Common myeloid progenitor, CD34-positive (primary cell): Measurements from ENCODE around the gene STYXL1.
"Not testable (repeated sequence)": the region's sequence is repeated elsewhere in the genome, so short reads cannot be mapped to it uniquely, and the experiment has no call there.

Experiments used
- CTCF ChIA-PET: fragments of 350-600 bp; sonication (Branson Sonifier 250); formaldehyde crosslinking; loops from one replicate; lab custom pipeline; 2021; ENCODE audit warnings: antibody characterized with exemption; lab: Charles Lee
- POLR2A ChIA-PET: fragments of 350-600 bp; sonication (Branson Sonifier 250); formaldehyde crosslinking; loops from one replicate; lab custom pipeline; 2021; ENCODE audit warnings: antibody characterized with exemption; lab: Charles Lee
- DNase-seq, 3 donors: peaks; one replicate each; pipeline versions ENCODE4 v3.0.0 to v3.0.0-alpha.2; 2013
- H3K27ac ChIP-seq, 2 experiments: 1 replicate in 1 of 2; 2 replicates in 1 of 2; pipeline ENCODE4 v1.7.0; 2013; ENCODE audit warnings: inconsistent platforms in 2 of 2, low read length in 2 of 2, mild to moderate bottlenecking in 2 of 2, low read depth in 1 of 2, moderate library complexity in 1 of 2; ENCODE audit not compliant: severe bottlenecking in 2 of 2, insufficient read depth in 1 of 2, poor library complexity in 1 of 2
- H3K27me3 ChIP-seq, 5 experiments: replicated peaks in 2 of 5; 1 replicate in 3 of 5; 2 replicates in 2 of 5; pipeline versions ENCODE4 v1.6.1 to v1.7.0; 2013; ENCODE audit warnings: low read length in 4 of 5, mild to moderate bottlenecking in 2 of 5, moderate library complexity in 2 of 5, inconsistent platforms in 1 of 5; ENCODE audit not compliant: insufficient read depth in 5 of 5, control insufficient read depth in 4 of 5
- H3K36me3 ChIP-seq, 4 experiments: 1 replicate in 2 of 4; 2 replicates in 2 of 4; pipeline versions ENCODE4 v1.6.1 to v1.7.0; 2013; ENCODE audit warnings: low read length in 3 of 4, control low read depth in 1 of 4, mild to moderate bottlenecking in 1 of 4; ENCODE audit not compliant: control insufficient read depth in 4 of 4, insufficient read depth in 4 of 4
- H3K4me1 ChIP-seq, 4 experiments: 1 replicate in 3 of 4; 2 replicates in 1 of 4; pipeline versions ENCODE4 v1.6.1 to v1.7.1; 2013; ENCODE audit warnings: low read length in 3 of 4, mild to moderate bottlenecking in 3 of 4, control low read depth in 1 of 4, inconsistent platforms in 1 of 4, moderate library complexity in 1 of 4; ENCODE audit not compliant: control insufficient read depth in 4 of 4, insufficient read depth in 4 of 4; ENCODE audit errors: control extremely low read depth in 1 of 4
- H3K4me3 ChIP-seq, 7 experiments: 1 replicate in 4 of 7; 2 replicates in 3 of 7; pipeline versions ENCODE4 v1.5.1 to v1.7.0; 2013; ENCODE audit warnings: mild to moderate bottlenecking in 7 of 7, low read length in 6 of 7, moderate library complexity in 6 of 7, inconsistent platforms in 2 of 7, low read depth in 2 of 7, control low read depth in 1 of 7; ENCODE audit not compliant: insufficient read depth in 4 of 7, control insufficient read depth in 1 of 7; ENCODE audit errors: extremely low read depth in 1 of 7
- H3K9me3 ChIP-seq, 5 experiments: 1 replicate in 4 of 5; 2 replicates in 1 of 5; pipeline versions ENCODE4 v1.6.1 to v1.7.1; 2013; ENCODE audit warnings: low read length in 4 of 5, mild to moderate bottlenecking in 2 of 5, inconsistent platforms in 1 of 5, low read depth in 1 of 5, moderate library complexity in 1 of 5; ENCODE audit not compliant: control insufficient read depth in 4 of 5, insufficient read depth in 2 of 5; ENCODE audit errors: control extremely low read depth in 1 of 5
- WGBS: methylation state at CpG from one replicate; pipeline ENCODE4 v1.1.5; 2013; ENCODE audit not compliant: insufficient coverage; 5-methylcytosine and 5-hydroxymethylcytosine counted together

The STYXL1 gene

GRCh38 chr7:76022026-76022780 lies 25.6 kb downstream of the STYXL1 start:
- ChIA-PET CTCF (interaction anchor here (1.1 to 7.0 kb wide), 8 partner anchors 11 to 157 kb away, joined by 3 to 78 read pairs (median 14); partner anchors contain the start of gene POR), POLR2A (interaction anchor here (0.7 kb wide), 1 partner anchor 36 kb away, joined by 5 read pairs; no protein-coding TSS in a partner anchor)
- no peak overlapping the region for H3K27ac ChIP-seq
- no peaks in the 10 kb centered on the region for H3K27me3 ChIP-seq
- peaks cover 3 to 21% (median 12%) of the 10 kb centered on the region in 4 experiments for H3K4me1 ChIP-seq
- no peak overlapping the region for H3K4me3 ChIP-seq
- H3K9me3 ChIP-seq = peaks cover 0 to 2% (median 0%) of the 10 kb centered on the region in 5 experiments
- no peak for DNase-seq
- peaks cover 12 to 34% (median 20%) of the 10 kb centered on the region in 4 experiments for H3K36me3 ChIP-seq
- no CpG with 5 or more reads among the region's 7 CpGs for WGBS

- H3K9me3 ChIP-seq = peaks cover 0 to 2% (median 0%) of the 10 kb centered on the region in 5 experiments
- WGBS = 52% methylated on average over 6 of the region's 6 CpGs
- peak overlapping the region in 2 of 7 experiments; percentile 7 to 41 for H3K4me3 ChIP-seq
- ChIA-PET CTCF (interaction anchor here (0.5 to 7.0 kb wide), 28 partner anchors 9 to 370 kb away, joined by 3 to 78 read pairs (median 6); partner anchors contain the start of genes POR and TMEM120A), POLR2A (interaction anchor here (0.7 to 0.9 kb wide), 2 partner anchors 105 to 132 kb away, joined by 3 read pairs; no protein-coding TSS in a partner anchor)
- H3K4me1 ChIP-seq = peaks cover 3 to 21% (median 12%) of the 10 kb centered on the region in 4 experiments
- no peaks in the 10 kb centered on the region for H3K27me3 ChIP-seq
- peak; percentile 57 to 73 (median 63) for DNase-seq
- H3K36me3 ChIP-seq = peaks cover 7 to 32% (median 17%) of the 10 kb centered on the region in 4 experiments
- no peak overlapping the region for H3K27ac ChIP-seq
These were observed 27.6 kb downstream of the STYXL1 start for GRCh38 chr7:76020031-76020714.

GRCh38 chr7:76018520-76018919 lies 29.3 kb downstream of the STYXL1 start:
- POLR2A ChIA-PET = interaction anchor here (0.7 kb wide), 1 partner anchor 351 kb away, joined by 5 read pairs; no protein-coding TSS in a partner anchor
- H3K36me3 ChIP-seq = peaks cover 7 to 32% (median 18%) of the 10 kb centered on the region in 4 experiments
- CTCF ChIA-PET = interaction anchor here (7.0 kb wide), 1 partner anchor 153 kb away, joined by 78 read pairs; no protein-coding TSS in a partner anchor

GRCh38 chr7:76016191-76016947 lies 31.4 kb downstream of the STYXL1 start:
- H3K4me1 ChIP-seq = peaks cover 0 to 12% (median 8%) of the 10 kb centered on the region in 4 experiments
- no peak overlapping the region for H3K4me3 ChIP-seq
- DNase-seq = no peak
- ChIA-PET CTCF (interaction anchor here (0.9 to 7.0 kb wide), 2 partner anchors 94 to 151 kb away, joined by 3 to 78 read pairs; no protein-coding TSS in a partner anchor), POLR2A (no interaction called here)
- H3K27ac ChIP-seq = no peak overlapping the region
- WGBS = no CpG with 5 or more reads among the region's 13 CpGs
- peaks cover 4 to 26% (median 10%) of the 10 kb centered on the region in 4 experiments for H3K36me3 ChIP-seq
- H3K27me3 ChIP-seq = peaks cover 0 to 11% (median 0%) of the 10 kb centered on the region in 5 experiments
- no peaks in the 10 kb centered on the region for H3K9me3 ChIP-seq

More at GRCh38 chr7:76018520-76018919, 29.3 kb downstream of the STYXL1 start:
- DNase-seq, H3K9me3 ChIP-seq, H3K27me3 ChIP-seq, H3K4me3 ChIP-seq, H3K27ac ChIP-seq: not testable (repeated sequence)
- WGBS = 100% methylated on average over 2 of the region's 4 CpGs
- H3K4me1 ChIP-seq = peaks cover 3 to 21% (median 12%) of the 10 kb centered on the region in 4 experiments

- no peaks in the 10 kb centered on the region for H3K9me3 ChIP-seq
- peaks cover 0 to 19% (median 0%) of the 10 kb centered on the region in 5 experiments for H3K27me3 ChIP-seq
- DNase-seq = no peak
- POLR2A ChIA-PET = no interaction called here
- H3K27ac ChIP-seq = no peak overlapping the region
- peaks cover 2 to 15% (median 3%) of the 10 kb centered on the region in 4 experiments for H3K36me3 ChIP-seq
- CTCF ChIA-PET = interaction anchor here (1.1 to 3.8 kb wide), 2 partner anchors 10 to 145 kb away, joined by 3 to 18 read pairs; no protein-coding TSS in a partner anchor
- H3K4me1 ChIP-seq = peaks cover 0 to 23% (median 17%) of the 10 kb centered on the region in 4 experiments
- H3K4me3 ChIP-seq = no peak overlapping the region
- 98% methylated on average over 8 of the region's 8 CpGs for WGBS
These were observed 36.3 kb downstream of the STYXL1 start for GRCh38 chr7:76011442-76011861.
